NCI-H2081 treated with DMSO at 0.1 percent for 48 hours (cell line): ENCODE data around the gene ADM.
"Not testable (repeated sequence)": the region's sequence is repeated elsewhere in the genome, so short reads cannot be mapped to it uniquely, and the experiment has no call there.

Source experiments
- DNase-seq: peaks from one replicate; lab custom pipeline; 2025; lab: John Stamatoyannopoulos, UW

The ADM gene, protein sequence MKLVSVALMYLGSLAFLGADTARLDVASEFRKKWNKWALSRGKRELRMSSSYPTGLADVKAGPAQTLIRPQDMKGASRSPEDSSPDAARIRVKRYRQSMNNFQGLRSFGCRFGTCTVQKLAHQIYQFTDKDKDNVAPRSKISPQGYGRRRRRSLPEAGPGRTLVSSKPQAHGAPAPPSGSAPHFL

DNA sequence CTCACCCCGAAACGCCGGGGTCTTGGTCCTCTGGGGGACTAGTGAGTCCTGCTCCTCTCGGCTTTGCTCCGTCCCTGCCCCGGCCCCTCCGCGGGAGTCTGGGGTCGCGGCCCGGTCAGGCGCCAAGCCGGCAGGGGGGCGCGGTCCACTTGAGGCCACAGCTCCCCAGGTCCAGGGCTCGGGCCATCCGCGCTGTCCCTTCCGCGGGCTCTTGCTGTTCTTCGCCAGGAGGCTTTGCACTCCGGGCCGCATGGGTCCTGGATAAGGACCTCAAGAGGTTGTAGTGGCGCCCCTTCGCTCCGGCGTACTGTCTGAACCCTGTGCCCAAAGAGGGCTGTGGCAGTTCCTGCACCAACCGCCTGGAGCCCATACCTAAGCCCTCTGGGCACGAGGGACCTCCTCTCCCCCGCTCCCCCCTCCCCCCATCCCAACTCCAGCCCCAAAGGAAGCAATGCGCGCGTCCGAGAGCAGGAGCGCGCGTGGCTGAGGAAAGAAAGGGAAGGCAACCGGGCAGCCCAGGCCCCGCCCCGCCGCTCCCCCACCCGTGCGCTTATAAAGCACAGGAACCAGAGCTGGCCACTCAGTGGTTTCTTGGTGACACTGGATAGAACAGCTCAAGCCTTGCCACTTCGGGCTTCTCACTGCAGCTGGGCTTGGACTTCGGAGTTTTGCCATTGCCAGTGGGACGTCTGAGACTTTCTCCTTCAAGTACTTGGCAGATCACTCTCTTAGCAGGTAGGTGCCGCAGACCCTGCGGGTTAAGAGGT, at the start of gene ADM:
TSS of gene ADM (plus strand) at position 579 of the 767 bp plus-strand sequence. CDS start 628 bp downstream, outside the sequence.
- no peak for DNase-seq

DNA sequence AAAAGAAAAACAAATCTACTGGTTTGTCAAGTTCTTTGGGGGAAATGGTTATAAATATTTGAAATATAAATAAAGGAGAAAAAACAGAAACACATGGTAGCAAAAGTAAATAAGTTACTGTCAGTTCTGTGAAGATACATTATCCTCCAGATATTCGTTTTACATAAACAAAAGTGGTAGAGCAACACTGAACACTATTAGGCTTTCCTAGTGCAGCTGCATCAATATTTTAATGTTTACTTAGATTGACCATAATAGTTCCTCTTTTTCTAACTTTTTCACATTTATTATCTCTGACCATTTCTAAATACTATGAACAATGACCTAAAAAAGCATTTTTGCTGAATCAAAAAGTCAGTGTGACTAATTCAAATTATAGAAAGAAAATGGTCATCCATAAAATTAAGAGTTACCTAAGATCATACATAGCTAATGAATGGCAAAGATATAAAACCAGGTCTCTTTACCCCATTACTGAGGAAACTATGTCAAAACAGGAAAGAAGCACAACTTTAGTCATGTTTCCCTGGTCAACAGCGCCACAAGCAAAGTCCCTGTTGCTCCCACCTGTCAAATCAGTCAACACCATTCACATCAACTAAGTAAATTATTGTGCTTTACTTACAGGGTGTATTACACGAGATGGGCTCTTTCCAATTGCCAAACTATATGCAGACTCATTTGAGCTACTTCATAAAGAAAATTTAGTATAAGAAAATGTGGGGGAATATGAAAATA, 49.3 kb upstream of the ADM start:
- DNase-seq: no peak

DNA sequence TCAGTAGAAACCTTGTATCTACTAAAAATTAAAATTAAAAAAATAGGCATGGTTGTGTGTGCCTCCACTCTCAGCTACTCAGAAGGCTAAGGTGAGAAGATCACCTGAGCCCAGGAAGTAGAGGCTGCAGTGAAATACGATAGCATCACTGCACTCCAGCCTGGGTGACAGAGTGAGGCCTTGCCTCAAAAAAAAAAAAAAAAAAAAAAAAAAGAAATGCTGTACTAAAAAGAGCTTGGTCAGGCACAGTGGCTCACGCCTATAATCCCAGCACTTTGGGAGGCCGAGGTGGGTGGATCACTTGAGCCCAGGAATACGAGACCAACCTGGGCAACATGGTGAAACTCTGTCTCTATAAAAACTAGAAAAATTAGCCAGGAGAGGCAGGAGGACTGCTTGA, 47.4 kb upstream of the ADM start:
- DNase-seq: no peak

DNA sequence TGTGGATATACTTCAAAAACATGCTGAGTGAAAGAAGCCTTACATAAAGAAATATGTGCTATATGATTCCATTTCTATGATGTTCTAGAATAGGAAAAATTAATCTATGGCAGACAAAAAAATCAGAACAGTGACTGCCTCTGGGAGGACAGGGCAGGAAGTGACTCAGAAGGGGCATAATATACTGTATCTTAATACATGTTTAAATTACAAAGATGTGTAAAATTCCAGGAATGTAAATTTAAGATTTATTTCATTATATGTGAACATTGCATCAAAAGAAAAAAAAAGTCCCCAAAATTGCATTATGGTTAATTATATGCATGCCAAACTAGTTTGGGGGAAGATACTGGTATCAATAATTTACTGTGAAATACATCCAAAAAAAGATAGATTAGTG, 43.1 kb upstream of the ADM start:
- DNase-seq: no peak

DNA sequence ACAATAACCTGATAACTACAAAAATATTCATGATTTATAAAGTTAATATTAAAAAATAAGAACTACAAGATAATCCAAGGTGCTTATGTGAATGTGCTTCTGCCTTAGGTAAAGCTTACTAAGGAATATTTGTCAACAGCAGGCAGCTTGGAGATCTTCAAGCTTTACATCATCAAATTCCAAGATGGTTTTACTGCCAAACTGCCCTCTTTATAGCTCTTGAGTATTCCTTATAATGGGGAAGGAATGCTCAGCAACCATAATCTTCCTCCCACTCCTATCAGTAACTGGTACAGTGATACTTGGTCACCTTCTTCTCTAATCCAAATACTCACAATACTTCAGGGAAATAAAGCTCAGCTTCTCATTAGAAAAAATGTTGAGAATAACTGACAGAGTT, 40.9 kb upstream of the ADM start:
- no peak for DNase-seq

DNA sequence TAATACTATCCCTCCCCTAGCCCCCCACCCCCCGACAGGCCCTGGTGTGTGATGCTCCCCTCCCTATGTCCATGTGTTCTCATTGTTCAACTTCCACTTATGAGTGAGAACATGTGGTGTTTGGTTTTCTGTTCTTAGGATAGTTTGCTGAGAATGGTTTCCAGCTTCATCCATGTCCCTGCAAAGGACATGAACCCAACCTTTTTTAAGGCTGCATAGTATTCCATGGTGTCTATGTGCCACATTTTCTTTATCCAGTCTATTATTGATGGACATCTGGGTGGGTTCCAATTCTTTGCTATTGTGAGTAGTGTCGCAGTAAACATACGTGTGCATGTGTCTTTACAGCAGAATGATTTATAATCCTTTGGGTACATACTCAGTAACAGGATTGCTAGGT, 40.2 kb upstream of the ADM start:
- DNase-seq: not testable (repeated sequence)

DNA sequence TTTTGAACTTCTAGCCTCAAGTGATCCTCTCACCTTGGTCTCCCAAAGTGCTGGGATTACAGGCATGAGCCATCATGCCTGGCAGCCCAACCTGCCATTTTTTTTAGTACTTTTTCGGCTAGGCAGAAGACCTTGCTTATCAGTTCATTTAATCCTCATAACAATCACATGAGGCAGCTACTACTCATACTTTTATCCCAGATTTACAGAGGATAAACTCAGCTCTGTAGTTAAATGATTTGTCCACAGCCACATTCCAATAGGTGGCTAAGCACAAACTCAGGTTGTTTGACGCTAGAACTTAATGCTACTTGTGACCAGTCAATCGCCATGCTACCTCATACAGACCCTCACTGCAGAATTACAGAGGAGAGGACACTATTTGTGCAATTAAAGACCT, 38.9 kb upstream of the ADM start:
- DNase-seq: no peak

DNA sequence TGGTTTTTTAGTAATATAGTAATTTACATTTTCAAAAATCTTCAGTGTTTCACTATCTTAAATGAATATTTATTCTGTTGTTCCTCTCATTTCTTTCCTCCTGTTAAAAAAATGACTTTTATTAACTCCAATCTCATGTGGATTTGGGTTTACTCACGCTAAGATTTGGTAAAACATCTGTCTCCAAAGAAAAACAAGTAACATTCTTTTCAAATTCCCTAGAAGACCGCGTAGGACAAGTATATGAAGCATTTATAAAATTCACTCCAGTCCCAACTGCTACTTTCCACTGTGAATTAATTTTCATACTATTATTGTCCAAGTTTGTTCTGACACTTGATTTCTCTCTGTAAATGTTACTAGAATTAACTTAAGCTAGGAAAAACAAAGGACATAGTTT, 37.1 kb upstream of the ADM start:
- no peak for DNase-seq

DNA sequence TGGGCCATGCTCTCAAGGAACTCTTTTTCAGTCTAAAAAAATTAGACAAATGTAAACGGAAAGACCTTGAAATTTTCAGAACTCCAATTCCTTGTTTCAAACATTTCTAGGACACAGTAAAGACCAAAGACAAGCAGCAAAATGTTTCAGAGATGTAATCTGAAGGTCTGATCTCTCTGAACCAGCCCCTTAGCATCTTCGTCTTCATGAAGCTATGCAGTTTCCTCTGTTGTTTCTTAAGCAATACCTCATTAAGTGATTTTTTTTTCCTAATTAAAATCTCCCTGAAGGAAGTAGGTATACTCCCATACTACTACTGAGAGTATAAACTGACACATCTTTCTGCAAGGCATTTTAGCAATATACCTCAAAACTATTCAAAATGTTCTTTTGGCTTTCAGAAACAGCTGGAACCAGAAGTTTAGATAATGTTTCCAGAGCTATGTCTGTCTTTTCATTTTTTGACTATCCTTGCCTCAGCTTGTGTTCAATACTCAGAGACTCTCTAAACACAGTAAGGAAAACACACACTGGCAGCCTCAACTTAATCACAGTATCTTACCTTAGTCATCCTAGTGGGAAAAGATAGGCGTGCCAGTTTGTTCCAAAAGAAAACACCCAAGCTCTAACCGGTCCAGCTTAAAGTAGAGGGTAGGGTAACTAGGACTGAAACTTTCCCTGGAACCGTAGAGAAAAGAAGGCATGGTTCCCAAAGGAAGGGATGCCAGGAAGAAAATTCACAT, 36.0 kb upstream of the ADM start:
- no peak for DNase-seq

DNA sequence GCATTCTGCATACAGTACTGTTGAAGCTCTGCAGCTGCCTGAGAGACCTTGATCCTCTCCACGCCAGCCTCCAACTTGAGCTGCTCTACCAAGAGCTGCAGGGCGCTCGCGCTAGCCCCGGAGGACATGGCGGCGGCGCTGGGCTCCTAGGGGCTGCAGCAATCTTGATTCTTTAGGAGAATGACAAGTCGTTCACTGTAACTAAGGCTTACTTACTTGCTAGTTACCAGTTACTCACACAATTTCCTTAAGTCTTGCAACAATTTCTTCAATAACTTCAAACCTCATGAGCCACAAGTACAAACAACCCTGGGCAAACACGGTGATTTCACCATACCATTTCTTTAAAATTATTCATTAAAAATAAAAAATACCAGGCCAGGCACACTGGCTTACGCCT, 32.7 kb upstream of the ADM start:
- no peak for DNase-seq

DNA sequence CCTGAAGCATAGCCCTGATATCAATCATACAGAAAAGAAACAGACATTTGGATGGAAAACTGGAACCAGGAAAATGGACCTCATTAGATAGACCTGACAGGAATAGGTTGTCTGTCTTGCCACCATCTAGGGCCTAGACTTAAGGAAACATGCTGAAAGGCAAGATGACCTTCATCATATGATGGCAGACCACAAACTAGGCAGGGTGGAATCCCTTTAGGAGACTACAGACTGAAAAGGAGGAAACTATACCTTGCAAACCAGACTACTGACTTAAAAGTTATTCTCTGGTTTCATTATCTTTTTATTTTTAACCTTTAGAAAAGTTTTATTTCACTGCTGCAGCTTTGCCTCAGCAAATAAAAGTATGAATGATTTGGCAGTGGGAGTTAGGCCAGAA, 31.1 kb upstream of the ADM start:
- DNase-seq: no peak

DNA sequence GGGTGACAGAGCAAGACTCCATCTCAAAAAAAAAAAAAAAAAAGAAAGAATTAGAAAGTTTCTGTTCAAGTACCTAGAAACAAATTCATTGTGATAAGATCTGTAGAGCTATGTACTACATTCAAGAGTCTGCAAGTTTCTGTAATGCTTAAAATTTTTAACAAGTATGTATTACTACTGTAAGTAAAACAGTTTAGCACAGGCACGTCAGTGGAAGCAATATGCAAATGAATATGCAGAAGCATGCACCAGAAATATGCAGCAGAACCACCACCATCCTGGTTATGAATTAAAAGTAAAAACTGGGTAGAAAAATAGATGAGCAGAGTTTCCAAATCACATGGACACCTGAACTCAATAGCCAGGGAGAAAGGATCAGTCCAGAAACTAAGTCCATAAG, 30.1 kb upstream of the ADM start:
- DNase-seq: no peak

DNA sequence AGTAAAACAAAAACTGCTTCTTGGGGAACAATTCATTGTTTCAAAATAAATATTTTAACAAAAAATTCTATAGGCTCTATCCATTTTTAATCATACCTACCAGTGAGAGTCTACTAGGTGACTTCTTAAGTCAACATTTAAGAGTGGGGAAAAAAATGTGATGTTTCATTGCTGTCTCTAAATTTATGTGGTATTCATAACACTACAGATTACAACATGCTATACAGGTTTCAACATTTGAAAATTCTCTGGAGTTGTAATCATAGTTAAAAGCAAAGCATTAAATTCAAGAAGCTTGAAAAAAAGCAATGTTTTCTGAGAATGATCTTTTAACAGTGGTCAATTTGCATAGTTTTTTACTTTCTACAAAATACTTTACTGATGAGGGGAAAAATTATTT, 29.2 kb upstream of the ADM start:
- no peak for DNase-seq

DNA sequence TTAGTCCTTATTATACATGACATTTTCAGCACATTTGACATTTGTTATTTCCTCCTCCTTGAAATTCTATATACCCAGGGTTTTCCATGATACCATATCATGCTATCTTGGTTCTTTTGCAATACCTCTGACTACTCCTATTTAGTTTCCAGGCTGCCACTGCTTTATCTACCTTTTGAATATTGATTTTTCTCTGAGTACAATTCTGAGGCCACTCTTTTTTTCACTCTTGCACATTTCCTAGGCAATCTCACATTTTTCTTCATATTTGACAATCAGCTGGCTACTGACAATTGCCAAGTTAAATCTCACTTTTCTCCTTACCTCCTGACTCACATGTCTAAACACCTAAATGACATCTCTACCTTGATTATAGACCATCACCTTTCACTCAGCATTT, 22.8 kb upstream of the ADM start:
- no peak for DNase-seq

DNA sequence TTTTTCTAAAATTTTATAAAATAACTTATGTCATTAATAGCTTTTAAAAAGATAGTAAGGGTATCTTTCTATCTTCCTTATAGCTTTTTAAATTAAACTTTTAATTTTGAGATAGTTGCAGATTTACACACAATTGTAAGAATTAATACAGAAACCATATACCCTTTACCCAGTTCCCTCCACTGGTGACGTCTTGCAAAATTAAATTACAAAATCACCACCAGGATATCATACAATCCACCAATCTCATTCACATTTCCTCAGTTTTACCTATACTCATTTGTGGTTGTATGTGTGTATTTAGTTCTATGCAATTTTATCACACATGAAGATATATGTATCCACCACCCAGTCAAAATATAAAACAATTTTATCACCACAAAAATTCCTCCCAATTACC, 20.9 kb upstream of the ADM start:
- DNase-seq: no peak

DNA sequence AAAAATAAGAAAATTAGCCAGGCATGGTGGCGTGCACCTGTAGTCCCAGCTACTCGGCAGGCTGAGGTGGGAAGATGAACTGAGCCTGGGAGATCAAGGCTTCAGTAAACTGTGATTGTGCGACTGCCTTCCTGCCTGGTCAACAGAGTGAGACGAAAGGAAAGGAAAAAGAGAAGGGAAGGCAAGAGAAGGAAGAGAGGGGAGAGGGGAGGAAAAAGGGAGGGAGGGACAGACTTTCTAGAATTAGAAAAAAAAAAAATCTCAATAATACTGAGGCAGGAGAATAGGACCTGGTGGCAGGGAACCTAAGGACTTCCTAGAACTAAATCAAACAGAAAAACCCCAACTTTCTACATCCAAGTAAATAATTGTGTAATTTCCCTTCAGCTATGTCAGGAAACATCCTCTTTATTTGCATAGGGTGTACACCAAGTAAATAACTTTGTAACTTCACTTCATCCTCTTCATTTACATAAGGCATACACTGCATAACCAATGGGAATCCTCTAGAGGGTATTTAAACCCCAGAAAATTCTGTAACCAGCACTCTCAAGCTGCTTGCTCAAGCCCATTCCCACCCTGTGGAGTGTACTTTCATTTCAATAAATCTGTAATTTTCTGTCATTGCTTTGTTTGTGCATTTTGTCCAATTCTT, 19.6 kb upstream of the ADM start:
- no peak for DNase-seq

DNA sequence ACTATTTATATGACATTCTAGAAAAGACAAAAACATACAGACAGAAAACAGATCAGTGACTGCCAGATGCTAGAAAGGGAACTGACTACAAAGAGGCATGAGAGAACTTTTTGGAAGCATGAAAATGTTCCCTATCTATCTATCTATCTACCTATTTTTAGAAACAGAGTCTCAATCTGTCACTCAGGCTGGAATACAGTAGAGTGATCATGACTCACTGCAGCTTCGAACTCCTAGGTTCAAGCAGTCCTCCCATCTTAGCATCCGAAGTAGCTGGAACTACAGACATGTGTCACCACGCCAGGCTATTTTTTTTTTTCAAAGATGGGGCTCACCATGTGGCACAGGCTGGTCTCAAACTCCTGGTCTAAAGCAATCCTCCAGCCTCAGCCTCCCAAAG, 17.7 kb upstream of the ADM start:
- no peak for DNase-seq

DNA sequence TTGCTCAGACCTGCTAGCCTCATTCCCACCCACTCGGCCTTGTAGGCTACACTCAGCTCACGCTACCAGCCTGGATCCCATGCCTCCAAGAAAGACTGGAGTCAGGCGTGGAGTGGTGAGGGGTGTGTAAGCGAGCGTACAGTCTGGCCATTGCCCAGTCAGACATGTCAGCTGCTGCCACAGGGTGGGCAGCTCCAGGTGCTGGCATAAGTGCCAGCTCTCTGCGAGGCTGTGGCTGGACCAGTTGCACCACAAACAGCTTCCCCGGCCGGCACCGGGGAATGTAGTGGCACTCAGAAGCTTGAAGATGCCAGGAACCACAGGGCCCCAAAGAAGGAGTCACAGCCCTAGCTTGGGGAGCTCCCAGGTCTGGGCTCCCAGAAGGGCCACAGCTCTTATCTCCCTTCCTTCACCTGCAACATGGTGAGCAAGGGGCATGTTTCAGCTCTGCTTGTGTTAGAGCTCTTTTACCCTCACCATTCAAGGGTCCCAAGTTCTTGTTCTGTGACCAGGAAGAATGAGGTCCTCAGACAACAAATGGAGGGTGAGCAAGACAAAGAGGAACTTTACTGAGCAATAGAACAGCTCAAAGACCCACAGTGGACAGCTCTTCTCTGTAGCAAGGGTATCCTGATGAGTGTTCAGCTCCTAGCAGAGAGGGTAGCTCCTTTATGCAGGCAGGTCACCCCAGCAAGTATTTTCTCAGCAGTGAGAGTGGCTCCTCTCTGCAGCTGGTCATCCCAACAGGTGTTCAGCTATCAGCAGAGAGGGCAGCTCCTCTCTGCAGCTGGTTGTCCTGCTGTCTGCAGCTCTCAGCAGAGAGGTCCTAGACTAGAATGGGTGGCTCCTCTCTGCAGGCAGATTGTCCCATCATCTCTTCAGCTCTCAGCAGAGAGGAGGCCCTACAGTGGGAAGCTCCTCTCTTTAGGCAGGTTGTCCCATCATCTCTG, 16.8 kb upstream of the ADM start:
- no peak for DNase-seq

DNA sequence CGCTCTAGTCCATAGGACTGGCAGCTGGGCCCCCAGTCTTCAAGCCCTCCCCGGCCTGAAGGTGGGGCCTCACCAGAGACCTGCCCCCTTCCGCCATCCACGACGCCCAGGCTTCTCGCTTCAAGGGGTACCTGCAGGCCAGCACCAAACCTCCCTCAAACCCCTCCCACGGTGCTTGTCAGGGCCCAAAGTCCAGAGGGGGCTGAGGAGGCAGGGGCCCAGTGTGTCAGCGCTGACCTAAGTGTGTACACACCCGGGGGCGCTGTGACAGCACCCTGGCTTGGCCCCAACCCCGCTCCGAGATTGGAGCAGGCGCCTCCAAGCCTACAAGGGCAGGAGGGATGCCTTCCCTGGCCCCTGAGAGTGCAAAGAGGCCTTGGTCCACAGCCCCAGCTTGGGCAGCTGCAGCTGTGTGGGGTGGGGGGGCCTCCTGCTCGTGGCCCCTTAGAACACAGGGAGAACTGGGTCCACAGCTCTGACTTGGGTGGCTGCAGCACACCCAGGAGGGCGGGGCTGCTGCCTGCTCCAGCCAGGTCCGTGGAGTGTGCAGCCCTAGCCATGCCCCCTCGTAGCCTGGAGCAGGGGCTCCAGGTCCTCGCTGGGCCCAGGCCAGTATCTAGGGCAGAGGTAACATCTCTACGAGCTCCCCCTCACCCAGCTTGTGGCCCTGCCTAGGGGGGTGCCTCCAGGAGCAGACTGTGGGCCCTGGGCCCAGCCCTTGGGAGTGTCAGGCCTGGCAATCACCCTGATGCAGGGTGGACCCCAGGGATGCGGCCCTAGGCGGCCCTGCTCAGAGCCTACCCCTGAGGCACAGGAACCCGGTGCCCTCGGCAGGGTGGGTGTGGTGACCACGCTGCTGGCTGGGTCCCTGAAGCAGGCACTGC, 15.8 kb upstream of the ADM start:
- DNase-seq: no peak
